GM19035 (cell line): ENCODE measurements around the gene MINDY4.

Experiments
- ATAC-seq: cut with Tn5 transposase; IDR thresholded peaks from one replicate; pipeline ENCODE4 v1.9.1; 2021; ENCODE audit not compliant: unreplicated experiment

MINDY4 gene

DNA sequence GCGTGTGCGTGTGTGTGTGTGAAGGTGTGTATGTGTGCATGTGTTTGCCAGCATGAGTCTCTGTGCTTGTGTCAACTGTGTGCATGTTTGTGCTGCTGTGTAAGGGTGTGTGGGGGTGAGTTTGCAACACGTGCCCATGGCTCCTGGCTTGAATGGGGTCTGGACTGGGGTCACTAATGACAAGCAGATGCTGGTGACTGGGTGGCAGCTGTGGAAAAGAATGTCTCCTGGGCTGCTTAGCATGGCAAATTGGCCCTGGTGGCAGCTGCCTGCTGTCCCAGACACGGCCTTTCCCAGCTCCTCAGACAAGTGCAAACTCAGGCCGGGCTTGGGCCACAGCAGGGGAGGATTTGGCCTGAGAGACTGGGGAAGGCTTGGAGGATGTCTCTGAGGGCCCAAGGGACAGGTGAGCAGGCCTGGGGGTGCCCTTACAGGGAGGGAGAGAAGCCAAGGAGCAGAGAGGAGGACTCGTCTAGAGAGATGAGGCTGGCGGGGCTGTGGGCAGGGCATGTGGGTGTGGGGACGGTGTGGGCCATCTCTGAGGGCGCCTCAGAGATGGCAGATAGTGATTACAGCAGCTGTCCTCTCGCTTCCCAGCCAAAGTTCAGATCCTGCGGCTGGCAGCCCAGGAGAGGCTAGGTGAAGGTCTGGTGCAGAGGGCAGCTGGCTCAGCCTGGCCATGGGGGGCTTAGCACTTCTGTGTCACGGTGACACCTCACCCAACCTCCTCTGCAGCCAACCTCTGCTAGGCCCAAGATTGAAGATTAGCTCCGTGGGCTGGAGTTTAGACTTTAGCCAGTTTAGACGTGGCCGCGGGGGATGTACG, 142.0 kb downstream of the MINDY4 start:
- ATAC-seq, result no peak

DNA sequence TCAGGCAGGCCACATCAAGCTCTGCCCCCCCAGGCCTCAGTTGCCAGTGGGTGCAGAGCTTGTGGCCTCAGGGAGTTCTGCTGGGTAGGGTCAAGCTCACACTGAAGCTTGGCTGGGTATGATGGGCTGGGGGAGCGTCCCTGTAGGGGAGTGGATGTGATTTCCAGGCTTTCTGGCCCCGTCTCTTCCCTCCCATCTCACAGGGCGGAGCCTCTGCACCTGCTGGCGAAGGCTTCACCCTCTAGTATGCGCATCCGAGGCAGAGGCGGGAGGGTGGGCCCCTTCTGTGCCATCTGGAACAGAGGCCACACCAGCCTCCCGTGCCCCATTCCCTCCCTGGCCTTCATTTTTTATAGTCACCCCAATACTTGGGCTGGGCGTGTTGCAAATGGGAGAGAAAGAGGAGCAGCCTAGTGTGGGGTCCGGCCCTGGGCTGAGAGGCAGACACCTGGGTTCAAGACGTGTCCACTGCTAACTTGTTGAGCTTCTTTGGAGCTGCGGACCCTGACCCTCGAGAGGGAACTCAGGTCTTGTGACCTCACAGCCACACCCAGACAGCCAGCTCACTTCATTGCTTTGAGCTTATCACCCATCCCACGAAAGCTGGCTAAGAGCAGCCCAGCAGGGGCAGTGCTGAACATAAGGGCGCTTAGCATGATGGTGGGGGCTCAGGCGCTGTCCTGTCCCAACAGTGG, 142.8 kb downstream of the MINDY4 start:
- no peak for ATAC-seq

DNA sequence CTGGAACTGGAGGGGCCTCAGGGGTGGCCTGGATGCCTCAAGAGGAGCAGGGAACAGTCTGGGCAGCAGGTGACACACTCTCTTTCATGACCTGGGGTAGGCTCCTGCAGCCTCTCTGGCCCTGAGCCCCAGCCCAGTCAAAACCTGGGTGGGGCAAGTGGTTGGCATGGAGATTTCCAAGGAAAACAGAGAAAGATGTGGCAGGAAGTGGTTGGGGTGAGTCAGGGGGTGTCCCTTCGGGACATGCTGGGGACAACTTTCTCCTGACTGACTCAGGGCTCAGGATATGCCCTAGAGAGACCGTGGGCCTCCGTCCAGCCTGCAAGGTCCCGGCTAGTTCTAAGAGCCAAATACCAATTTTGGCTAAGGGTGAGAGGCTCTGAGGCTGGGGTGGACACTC, 143.4 kb downstream of the MINDY4 start:
- no peak for ATAC-seq

DNA sequence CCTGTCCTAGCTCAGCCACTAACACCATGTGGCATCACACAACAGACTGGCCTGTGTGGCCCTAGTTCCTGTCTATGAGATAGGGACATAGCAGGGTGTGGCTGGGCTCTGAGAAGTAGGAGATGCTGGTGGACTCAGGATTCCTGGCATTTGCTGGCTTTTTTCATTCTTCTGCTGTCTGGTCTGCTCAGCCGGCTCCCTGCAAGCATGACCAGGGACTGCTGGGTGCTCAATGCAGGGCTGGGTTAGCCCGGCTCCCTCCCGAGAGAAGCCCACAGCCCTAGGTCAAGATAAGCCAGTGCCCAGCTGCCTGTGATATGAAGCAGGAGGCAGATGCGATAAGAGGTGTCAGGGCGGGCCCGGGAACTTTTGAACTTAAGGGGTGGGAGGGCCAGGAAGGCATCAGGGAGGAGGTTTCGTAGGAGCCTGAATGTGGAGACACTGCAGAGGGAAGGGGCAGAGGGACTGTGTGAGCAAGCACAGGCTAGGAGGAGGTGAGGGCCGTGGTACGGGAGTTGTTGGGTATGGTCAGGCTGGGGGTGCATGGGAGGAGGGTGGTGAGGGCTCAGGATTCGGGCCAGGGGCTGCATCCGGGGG, 143.9 kb downstream of the MINDY4 start:
- ATAC-seq, result no peak

DNA sequence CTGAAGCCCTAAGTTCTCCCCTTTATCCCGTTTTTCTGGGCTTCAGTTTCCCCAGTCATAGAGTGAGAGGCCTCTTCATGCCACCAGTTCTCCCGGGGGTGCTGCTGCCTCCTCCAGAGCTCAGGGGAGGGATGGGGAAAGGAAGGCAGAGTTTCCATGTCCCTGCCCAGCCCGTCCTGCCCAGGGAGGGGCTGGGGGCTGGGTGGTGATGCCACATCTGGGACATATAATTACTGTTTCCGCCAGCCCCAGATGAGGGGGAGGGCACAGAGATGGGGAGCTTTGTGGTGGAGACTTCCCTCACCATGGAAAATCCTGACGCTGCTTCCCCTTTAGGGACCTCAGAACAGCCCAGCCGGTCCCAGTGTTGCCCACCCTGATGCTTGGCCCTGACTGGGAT, 144.5 kb downstream of the MINDY4 start:
- no peak for ATAC-seq

DNA sequence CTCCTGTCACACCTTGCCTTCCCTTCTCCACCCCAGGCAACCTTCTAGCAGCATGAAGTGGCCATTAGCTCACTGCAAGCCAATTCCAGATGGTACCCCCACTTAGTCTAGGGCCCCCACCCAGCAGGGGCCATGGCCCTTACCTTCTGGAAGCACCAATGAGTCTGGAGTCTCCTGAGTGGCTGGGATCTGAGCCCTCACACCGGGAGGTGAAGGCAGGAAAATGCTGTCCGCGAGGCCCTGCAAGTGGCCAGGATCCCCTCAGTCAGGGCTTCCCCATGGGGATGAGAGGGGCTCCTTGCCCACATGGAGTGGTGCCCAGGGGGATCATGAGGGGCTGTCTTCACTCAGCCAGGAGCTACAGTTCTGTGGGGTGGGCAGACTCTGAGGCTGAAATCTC, 145.0 kb downstream of the MINDY4 start:
- ATAC-seq, result no peak

DNA sequence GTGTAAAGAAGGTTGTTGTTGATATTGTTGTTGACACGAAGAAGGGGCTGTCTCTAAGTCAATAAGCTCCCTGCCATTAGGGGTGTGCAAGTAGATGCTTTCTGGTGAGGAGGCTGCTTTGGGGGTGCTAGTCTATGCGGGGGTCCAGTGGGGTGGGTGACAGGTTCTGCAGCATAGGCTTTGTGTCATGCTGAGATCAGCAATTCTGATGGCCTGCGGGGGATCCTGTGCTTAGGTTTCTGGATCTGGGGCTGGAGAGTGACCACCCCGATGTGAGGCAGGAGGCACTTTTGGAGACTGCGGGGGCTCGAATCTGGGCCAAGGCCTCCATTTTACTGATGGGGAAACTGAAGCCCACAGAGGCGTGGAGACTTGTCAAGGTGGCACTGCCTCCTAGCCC, 145.6 kb downstream of the MINDY4 start:
- no peak for ATAC-seq

DNA sequence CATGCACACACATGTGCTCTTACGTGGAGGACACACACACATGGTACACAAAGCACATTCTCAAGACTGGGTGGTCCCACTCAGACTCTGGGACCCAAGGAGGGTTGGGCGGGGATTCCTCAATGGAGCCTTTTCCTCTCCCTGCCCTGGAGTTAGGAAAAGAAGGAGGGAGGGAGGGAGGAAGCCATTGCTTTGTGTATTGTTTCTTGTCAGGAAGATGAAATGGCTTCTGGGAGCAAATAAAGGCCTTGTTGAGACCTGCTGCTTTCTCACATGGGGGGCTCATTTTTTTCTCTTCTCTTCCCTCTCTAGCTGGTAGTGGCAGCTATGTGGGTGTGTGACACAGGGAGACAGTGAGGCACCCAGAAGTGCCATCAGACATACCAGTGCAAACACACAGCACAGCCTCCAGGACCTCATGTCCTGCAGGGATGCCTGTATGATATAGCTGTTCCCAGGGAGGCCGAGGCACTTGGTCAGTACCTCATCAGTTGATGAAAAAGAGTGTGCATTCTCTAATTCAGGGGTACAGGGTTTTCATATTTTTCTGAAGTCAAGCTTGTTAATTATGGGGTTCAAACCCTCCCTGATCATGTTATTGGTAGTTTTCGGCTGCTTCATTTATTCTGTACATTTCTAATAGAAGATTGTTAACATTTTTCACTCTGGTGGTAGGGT, 146.1 kb downstream of the MINDY4 start:
- ATAC-seq, result no peak

DNA sequence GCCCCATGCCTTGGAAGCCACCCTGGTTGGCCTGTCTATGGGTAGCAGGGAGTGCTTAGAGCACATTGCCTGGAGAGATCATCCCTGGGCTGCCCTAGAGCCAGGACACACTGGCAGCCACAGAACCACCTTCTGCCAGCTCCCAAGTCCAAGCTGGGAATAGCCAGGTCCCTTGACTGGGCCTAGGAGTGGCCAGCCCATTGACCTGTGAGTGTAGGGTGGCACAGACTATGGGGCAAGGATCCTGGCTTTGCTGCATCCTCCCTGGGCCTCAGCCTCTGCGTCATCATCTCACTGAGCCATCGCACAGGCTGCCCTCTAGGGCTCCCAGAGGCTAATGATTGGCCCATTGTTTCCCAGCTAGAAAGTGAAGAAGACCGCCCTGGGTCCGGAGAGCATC, 147.5 kb downstream of the MINDY4 start:
- ATAC-seq, result no peak

DNA sequence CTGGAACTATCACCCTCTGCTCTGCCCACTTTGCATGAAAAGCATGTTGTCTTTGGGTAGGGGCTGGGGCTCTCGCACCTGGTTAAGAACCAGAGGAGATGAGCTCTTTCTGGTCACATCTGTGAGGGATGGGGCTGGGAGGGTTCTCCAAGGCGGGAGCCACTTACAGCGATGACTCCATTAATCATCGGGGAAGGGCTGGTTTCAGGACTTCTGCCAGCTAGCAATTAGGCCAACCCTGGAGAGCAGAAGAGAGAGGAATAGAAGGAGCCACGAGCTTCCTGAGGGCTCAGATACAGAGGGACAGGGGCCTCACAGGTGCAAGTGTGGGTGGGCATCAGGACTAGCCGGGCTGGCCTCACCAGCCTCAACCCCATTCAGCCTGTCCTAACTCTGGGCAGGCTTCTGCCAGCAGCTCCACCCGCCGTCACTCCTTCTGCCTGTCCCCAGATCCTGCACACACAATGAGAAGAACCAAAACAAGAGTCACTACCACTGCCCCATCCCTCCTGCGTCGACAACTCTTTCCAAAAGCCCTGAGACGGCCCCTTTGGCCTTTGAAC, 148.9 kb downstream of the MINDY4 start:
- ATAC-seq, result no peak

DNA sequence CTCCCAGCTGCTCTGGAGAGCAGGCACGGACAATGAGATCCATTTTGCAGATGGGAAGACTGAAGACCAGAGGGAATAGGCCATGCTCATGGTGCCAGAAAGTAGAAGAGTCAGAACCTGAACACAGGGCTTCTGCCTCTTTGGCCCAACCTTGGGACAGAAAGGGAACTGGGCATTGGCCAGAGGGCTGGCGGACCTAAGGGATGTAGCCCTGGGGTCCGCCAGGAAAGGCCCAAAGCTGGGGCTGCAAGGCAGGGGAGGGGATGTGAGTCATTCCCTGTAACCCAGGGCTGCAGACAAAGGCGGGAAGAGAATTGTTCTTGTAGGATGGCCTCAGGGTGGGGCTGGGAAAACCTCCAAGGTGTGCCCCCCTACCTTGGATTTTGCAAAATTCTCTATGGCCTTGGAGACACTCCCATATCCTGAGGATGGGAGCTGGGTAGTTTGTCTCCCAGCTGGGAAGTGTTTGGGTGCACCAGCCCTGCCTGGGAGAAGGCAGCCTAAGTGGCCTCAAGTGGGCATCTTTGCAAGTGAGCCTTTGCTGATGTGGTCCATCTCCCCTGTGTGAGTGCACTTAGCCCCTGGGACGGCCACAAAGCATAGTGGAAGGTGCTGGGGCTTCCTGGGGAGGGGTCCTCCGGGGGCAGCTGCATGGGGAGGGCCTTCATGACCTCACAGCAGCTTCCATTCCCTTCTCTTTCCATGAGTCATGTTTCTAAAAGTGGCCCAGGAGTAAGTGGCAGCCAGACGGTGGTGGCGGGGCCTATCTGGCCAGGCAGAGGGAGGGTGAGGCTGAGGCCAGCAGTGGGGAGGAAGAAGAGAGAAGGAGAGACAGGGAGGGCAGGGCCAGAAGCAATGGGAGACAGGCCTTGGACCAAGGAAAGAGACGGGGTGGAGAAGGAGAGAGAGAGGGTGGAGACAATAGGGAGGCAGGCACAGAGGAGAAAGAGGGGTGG, 149.6 kb downstream of the MINDY4 start:
- no peak for ATAC-seq

DNA sequence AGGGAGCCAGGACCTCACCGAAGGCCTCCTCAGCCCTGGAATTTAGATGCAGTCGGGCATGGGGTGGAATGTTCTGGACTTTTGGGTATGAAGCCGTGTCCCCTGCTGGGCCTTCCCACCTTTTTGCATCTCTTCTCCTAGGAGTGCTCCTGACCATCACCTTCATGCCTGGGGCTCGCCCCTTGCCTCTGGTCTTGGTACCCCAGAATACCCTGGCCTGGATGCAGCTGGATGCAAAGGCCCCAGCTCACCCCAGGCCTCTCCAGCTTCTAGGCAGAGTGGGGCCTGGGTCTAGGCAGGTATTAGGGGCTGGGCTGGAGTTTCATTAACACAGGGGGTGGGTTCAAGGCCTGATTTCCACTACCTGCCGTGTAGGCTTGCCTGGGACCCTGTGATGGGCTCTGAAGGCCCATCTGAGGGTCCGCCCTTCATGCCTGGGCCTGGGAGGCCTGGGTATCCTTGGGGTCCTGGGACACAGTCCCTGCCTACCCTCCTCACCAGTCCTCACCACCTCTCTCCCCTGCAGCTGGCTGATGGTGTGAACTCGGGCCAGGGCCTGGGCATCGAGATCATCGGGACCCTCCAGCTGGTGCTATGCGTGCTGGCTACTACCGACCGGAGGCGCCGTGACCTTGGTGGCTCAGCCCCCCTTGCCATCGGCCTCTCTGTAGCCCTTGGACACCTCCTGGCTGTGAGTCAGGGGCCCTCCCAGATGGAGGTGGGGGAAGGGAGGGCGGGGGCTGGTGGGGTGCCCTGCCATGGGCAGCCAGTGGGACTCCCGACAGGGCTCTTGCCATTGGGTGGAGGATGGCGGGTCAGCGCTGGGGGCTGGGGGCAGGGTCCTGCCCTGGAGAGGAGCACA, 150.6 kb downstream of the MINDY4 start:
- ATAC-seq, result no peak

DNA sequence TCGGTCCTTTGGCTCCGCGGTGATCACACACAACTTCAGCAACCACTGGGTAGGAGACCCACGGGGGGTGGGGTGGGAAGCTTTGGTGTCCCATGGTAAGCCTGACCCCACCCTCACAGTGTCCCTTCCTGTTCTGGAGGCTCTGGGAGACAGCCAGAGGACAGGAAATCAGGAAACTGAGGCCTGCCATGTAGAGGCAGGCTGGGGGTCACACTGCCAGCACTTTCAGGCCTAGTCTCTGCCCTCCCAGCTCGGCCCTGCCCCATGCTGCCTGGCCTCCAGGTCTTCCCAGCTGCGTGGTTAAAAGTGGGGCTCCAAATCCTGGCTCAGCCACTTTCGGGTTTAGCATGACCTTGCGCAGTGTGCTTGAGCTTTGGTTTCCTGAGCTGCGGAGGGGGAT, 151.4 kb downstream of the MINDY4 start:
- no peak for ATAC-seq

DNA sequence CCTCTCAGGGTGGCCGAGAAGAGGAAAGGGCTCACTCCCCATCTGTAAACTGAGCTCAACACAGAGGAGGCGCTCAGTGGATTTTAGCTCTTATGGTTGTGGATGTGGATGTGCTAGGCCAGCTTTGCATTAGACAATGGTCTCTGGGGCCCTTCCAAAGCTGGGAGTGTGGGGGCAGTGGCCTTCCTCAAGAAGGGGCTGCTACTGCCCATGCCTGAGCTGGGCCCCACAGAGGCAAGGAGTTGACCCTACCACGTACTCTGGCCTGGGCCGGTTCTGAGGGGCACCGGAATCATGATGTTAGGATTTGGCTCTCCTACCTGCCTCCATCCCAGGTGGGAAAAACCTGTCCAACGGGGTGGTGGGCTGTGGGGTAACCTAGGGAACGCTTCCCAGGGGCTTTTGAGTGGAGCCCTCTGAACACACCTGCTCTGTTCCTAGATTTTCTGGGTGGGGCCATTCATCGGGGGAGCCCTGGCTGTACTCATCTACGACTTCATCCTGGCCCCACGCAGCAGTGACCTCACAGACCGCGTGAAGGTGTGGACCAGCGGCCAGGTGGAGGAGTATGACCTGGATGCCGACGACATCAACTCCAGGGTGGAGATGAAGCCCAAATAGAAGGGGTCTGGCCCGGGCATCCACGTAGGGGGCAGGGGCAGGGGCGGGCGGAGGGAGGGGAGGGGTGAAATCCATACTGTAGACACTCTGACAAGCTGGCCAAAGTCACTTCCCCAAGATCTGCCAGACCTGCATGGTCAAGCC, 152.0 kb downstream of the MINDY4 start:
- ATAC-seq, result no peak

DNA sequence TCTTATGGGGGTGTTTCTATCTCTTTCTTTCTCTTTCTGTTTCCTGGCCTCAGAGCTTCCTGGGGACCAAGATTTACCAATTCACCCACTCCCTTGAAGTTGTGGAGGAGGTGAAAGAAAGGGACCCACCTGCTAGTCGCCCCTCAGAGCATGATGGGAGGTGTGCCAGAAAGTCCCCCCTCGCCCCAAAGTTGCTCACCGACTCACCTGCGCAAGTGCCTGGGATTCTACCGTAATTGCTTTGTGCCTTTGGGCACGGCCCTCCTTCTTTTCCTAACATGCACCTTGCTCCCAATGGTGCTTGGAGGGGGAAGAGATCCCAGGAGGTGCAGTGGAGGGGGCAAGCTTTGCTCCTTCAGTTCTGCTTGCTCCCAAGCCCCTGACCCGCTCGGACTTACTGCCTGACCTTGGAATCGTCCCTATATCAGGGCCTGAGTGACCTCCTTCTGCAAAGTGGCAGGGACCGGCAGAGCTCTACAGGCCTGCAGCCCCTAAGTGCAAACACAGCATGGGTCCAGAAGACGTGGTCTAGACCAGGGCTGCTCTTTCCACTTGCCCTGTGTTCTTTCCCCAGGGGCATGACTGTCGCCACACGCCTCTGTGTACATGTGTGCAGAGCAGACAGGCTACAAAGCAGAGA, 152.7 kb downstream of the MINDY4 start:
- ATAC-seq, result no peak

DNA sequence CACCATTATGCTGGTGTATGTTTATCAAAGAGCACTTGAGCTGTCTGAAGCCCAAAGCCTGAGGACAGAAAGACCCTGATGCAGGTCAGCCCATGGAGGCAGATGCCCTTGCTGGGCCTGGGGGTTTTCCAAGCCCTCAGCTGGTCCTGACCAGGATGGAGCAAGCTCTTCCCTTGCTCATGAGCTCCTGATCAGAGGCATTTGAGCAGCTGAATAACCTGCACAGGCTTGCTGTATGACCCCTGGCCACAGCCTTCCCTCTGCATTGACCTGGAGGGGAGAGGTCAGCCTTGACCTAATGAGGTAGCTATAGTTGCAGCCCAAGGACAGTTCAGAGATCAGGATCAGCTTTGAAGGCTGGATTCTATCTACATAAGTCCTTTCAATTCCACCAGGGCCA, 153.4 kb downstream of the MINDY4 start:
- ATAC-seq, result no peak

DNA sequence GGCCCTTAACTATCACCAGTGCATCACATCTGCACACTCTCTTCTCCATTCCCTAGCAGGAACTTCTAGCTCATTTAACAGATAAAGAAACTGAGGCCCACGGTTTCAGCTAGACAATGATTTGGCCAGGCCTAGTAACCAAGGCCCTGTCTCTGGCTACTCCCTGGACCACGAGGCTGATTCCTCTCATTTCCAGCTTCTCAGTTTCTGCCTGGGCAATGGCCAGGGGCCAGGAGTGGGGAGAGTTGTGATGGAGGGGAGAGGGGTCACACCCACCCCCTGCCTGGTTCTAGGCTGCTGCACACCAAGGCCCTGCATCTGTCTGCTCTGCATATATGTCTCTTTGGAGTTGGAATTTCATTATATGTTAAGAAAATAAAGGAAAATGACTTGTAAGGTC, 153.9 kb downstream of the MINDY4 start:
- ATAC-seq, result no peak

DNA sequence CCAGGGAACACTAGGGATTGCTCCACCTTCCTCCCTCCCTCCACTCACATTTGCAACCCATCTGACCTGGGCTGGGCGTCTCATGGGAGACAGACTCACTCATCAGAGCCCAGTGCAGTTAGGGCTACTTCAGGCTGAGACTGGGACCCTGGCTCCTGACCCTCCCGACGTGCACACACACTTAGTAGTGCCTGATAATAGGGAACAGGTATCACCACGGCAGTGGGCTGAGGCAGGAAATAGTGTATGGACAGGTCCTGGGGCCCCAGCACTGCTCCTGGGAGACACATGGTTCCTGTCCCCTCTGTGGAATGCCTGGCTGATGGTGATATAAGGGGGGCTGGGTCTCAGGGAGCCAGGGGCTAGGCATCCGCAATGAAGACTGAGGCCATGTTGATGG, 154.7 kb downstream of the MINDY4 start:
- no peak for ATAC-seq
